Measurements from ENCODE around the gene EXO5.

Gene EXO5

DNA sequence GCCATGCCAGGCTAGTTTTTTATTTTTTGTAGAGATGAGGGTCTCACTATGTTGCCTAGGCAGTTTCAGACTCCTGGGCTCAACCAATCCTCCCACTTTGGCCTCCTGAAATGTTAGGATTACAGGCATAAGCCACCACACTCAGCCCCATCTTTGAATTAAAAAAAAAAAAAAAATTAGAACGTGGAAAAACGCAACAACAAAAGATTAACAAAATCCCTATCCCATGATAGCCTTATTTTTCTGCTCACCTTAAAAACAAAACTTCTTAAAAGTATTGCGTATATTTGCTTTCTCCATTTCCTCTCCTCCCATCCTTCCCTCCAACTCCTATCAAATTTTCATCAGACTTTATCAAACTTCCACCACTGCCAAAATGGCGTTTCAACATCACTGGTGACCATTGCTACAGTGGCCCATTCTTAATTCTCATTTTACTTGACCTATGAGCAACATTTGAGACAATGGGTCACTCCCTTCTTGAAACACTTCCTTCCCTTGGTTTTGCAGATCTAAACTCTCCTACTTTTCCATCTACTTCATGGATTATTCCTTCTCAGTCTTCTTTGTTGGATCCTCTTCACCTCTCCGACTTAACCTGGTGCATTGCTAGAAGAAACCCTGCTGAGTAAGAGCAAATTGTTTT lies 22.3 kb downstream of the EXO5 start:
- Histone ChIP-seq H3K4me1 (no peaks in the 10 kb centered on the region), H3K4me3 (ENCODE audit: low read depth, low read length) (peak overlapping the region; percentile 80), H3K27me3 (no peaks in the 10 kb centered on the region), H3K36me3 (no peaks in the 10 kb centered on the region), H3K9me3 (no peaks in the 10 kb centered on the region)
- no peak for DNase-seq
- no peak for TF ChIP-seq CTCF (IDR thresholded peaks at IDR 0.05; ENCODE audit: low read depth, low read length)

- Histone ChIP-seq H3K36me3 (no peaks in the 10 kb centered on the region), H3K4me3 (ENCODE audit: low read depth, low read length) (peak within 1 kb of the TSS; percentile 80), H3K4me1 (no peaks in the 10 kb centered on the region), H3K27me3 (no peaks in the 10 kb centered on the region), H3K9me3 (no peaks in the 10 kb centered on the region)
- peak; percentile 76 for DNase-seq
- TF ChIP-seq CTCF (IDR thresholded peaks at IDR 0.05; ENCODE audit: low read depth, low read length) = no peak
These were observed 23.0 kb downstream of the EXO5 start, which contains the start of gene ZNF684 for GRCh38 chr1:40531381-40532061. Gene ZNF684 (plus strand): TSS chr1:40531637. CDS start chr1:40533167, 1,530 bp downstream.

DNA sequence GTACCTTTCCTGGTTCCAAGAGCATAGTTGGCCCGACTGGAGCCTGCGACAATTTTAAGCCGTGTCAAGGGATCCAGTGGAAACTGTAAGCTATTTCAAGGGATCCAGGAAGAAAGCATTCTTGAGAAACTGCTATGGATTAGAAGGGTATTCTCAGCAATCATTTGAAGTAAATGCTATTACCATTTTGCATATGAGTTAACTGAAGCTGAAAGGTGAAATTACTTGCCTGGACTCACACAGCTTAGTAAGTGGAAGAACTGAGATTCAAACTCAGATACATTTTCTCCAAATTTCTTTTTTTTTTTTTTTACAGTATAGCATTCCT lies 23.5 kb downstream of the EXO5 start:
- Histone ChIP-seq H3K36me3 (no peaks in the 10 kb centered on the region), H3K9me3 (no peaks in the 10 kb centered on the region), H3K4me1 (no peaks in the 10 kb centered on the region), H3K27me3 (no peaks in the 10 kb centered on the region), H3K4me3 (ENCODE audit: low read depth, low read length) (peak overlapping the region; percentile 80)
- TF ChIP-seq CTCF (IDR thresholded peaks at IDR 0.05; ENCODE audit: low read depth, low read length) = no peak
- DNase-seq = no peak

DNA sequence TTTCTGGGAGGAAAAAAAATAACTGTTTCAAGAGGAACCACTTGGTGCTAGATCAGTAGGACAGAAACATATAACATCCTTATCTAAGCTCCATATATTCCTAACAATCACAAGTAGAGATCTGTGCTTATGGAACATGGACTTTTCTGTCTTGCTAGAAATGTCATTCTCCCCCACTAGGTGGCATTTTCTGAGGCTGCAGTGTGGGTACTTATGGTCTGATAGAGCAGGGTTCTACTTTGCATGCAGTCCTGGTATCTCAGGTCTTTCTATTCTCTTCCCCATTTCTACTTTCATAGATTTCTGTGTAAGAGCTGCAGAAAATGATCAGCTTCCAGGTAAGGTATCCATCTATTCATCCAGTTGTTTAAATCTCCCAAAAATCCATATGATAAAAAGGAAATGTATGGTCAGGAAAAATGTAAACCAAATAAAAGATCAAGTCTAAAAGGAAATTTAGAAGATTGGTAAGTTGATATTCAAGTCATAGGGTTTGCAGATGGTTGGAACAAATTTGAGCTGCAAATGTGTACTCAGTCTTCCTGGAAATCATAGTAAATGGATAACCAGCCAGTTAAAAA lies 24.4 kb downstream of the EXO5 start:
- peak; percentile 68 for TF ChIP-seq CTCF (IDR thresholded peaks at IDR 0.05; ENCODE audit: low read depth, low read length)
- no peaks in the 10 kb centered on the region for H3K36me3 ChIP-seq
- H3K9me3 ChIP-seq = no peaks in the 10 kb centered on the region
- no peaks in the 10 kb centered on the region for H3K27me3 ChIP-seq
- peak; percentile 16 for DNase-seq
- no peak overlapping the region for H3K4me3 ChIP-seq (ENCODE audit: low read depth, low read length)
- H3K4me1 ChIP-seq = no peaks in the 10 kb centered on the region

- no peak for DNase-seq
- H3K36me3 ChIP-seq = no peaks in the 10 kb centered on the region
- TF ChIP-seq CTCF (IDR thresholded peaks at IDR 0.05; ENCODE audit: low read depth, low read length) = no peak
- no peaks in the 10 kb centered on the region for H3K27me3 ChIP-seq
- H3K9me3 ChIP-seq = no peaks in the 10 kb centered on the region
- no peak overlapping the region for H3K4me3 ChIP-seq (ENCODE audit: low read depth, low read length)
- H3K4me1 ChIP-seq = no peaks in the 10 kb centered on the region
These were observed 26.0 kb downstream of the EXO5 start for GRCh38 chr1:40534589-40534988.

DNA sequence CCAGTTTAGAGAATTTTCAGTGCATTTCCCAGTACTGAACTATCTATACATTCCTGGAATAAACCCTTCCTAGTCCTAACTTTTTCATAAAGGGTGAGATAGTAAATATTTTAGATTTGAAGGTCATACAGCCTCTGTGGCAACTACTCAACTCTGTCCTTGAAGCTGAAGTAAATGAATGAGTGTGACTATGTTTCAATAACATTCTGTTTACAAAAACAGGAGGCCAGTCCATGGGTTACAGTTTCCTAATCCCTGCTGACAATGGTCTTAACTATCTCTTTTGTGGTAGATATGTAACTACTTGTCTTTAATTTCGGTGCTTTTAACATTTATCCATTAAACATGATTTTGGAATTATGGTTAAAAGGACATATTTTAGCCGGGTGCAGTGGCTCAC lies 27.2 kb downstream of the EXO5 start:
- H3K4me1 ChIP-seq = no peaks in the 10 kb centered on the region
- H3K9me3 ChIP-seq = no peaks in the 10 kb centered on the region
- DNase-seq = no peak
- no peaks in the 10 kb centered on the region for H3K27me3 ChIP-seq
- no peak overlapping the region for H3K4me3 ChIP-seq (ENCODE audit: low read depth, low read length)
- no peaks in the 10 kb centered on the region for H3K36me3 ChIP-seq
- TF ChIP-seq CTCF (IDR thresholded peaks at IDR 0.05; ENCODE audit: low read depth, low read length) = no peak
